Fibroblast of the aortic adventitia (primary cell): Measurements from ENCODE around the gene DDX60. TPM values are rescaled to one million over a fixed set of nuclear protein-coding genes. Genes with fewer than 3 reads are reported as not detected.

Source experiments
- DNase-seq: peaks from one replicate; pipeline ENCODE4 v3.0.0-alpha.2; 2010; ENCODE audit warnings: low read depth
- H3K4me3 ChIP-seq: 2 replicates; pipeline ENCODE4 v1.5.1; 2011; ENCODE audit warnings: low read depth, mild to moderate bottlenecking, control low read depth, low read length, moderate library complexity
- CTCF ChIP-seq: IDR thresholded peaks from 2 replicates; pipeline ENCODE4 v1.5.1; 2011; ENCODE audit warnings: mild to moderate bottlenecking, low read length, control low read depth, inconsistent platforms; ENCODE audit not compliant: insufficient read depth
- total RNA-seq: library from RNA; depleted of rRNA; stranded (reverse); fragments of >200 nt; gene quantifications from 2 replicates; pipeline ENCODE4 v1.2.3, GENCODE V29; 2012; ENCODE audit warnings: low replicate concordance

DDX60 gene
- total RNA-seq, 1 donor, result 24.8 TPM

- peak; percentile 53 for DNase-seq
- TF ChIP-seq CTCF, result no peak
- no peak overlapping the region for H3K4me3 ChIP-seq
Measured at GRCh38 chr4:168197926-168198325, 120.6 kb downstream of the DDX60 start.

GRCh38 chr4:168188754-168189153 is 129.8 kb downstream of the DDX60 start:
- no peak for TF ChIP-seq CTCF
- no peak overlapping the region for H3K4me3 ChIP-seq
- DNase-seq, result no peak

GRCh38 chr4:168183717-168184571 is 134.6 kb downstream of the DDX60 start:
- no peak overlapping the region for H3K4me3 ChIP-seq
- peak; percentile 68 for DNase-seq
- peak; percentile 72 for TF ChIP-seq CTCF

GRCh38 chr4:168177546-168178149 is 140.9 kb downstream of the DDX60 start:
- no peak overlapping the region for H3K4me3 ChIP-seq
- TF ChIP-seq CTCF, result no peak
- DNase-seq, result no peak

- no peak for DNase-seq
Measured at GRCh38 chr4:168174308-168174707, 144.2 kb downstream of the DDX60 start.

GRCh38 chr4:168167714-168168284 is 150.8 kb downstream of the DDX60 start:
- DNase-seq, result peak; percentile 42
- TF ChIP-seq CTCF, result no peak
- no peak overlapping the region for H3K4me3 ChIP-seq

More at GRCh38 chr4:168174308-168174707, 144.2 kb downstream of the DDX60 start:
- TF ChIP-seq CTCF, result no peak
- H3K4me3 ChIP-seq, result no peak overlapping the region

Other genes with a start within 250 kb of the DDX60 start
- gene ANXA10, start 226.2 kb downstream of the DDX60 start, total RNA-seq, result 7.0 and 83.5 TPM in 2 replicates
- 25.0 and 51.8 TPM in 2 replicates for gene DDX60L, start 161.7 kb upstream of the DDX60 start, total RNA-seq
- gene PALLD, start 178.3 kb upstream of the DDX60 start, total RNA-seq, result 15.5 and 52.1 TPM in 2 replicates